ACC112 (cell line): Measurements from ENCODE around the gene TIGD1.

ENCODE experiments used
- H2AFZ ChIP-seq: fragments of 200-600 bp; sonication (generic); one replicate; pipeline ENCODE4 v1.6.0; 2017; ENCODE audit warnings: antibody characterized with exemption, low read length; ENCODE audit not compliant: unreplicated experiment
- H3K27ac ChIP-seq: fragments of 200-600 bp; sonication (generic); 2 replicates; pipeline ENCODE4 v1.5.1; 2014; ENCODE audit warnings: low read depth, mild to moderate bottlenecking, antibody characterized with exemption, low read length, moderate library complexity
- H3K27me3 ChIP-seq: fragments of 200-600 bp; sonication (generic); 2 replicates; pipeline ENCODE4 v1.6.1; 2014; ENCODE audit warnings: mild to moderate bottlenecking, antibody characterized with exemption, low read length, moderate library complexity, mixed read lengths; ENCODE audit not compliant: insufficient read depth
- H3K36me3 ChIP-seq: fragments of 200-600 bp; sonication (generic); 2 replicates; pipeline ENCODE4 v1.6.1; 2016; ENCODE audit warnings: mild to moderate bottlenecking, antibody characterized with exemption, low read length, moderate library complexity, mixed read lengths; ENCODE audit not compliant: insufficient read depth
- H3K4me1 ChIP-seq: fragments of 200-600 bp; sonication (generic); one replicate; pipeline ENCODE4 v1.6.1; 2016; ENCODE audit warnings: low read length, mixed read lengths; ENCODE audit not compliant: insufficient read depth, unreplicated experiment, control insufficient read depth
- H3K4me3 ChIP-seq: fragments of 200-600 bp; sonication (generic); 2 replicates; pipeline ENCODE4 v1.5.1; 2014; ENCODE audit warnings: mild to moderate bottlenecking, low read depth, low read length
- H3K79me2 ChIP-seq: fragments of 200-600 bp; sonication (generic); one replicate; pipeline ENCODE4 v1.6.0; 2016; ENCODE audit warnings: low read length; ENCODE audit not compliant: control insufficient read depth, unreplicated experiment, insufficient read depth

The TIGD1 gene

DNA sequence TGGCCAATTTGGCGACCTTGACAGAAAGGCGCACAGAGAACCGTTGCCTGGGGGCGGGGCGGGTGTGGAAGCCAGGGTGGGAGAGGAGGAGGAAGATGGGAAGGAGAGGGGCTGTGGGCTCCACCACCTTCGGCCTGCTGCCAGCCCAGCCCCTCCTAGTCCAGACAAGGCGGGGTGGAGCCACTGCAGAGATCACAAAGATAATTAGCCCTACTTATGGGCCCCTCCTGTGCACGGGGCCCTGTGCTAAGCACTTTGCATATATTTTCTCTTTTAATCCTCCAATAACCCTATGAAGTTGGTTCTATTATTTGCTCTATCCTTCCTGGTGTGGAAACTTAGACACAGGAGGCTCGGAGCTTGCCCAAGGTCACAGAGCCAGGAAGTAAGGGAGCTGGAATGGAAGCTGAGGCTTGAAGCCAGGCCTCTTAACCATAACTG lies 49.0 kb downstream of the TIGD1 start:
- Histone ChIP-seq H3K4me3 (no peak overlapping the region), H3K36me3 (no peaks in the 10 kb centered on the region), H2AFZ (no peak overlapping the region), H3K4me1 (peaks cover 2% of the 10 kb centered on the region), H3K79me2 (no peaks in the 10 kb centered on the region), H3K27ac (no peak overlapping the region), H3K27me3 (peaks cover 64% of the 10 kb centered on the region)

DNA sequence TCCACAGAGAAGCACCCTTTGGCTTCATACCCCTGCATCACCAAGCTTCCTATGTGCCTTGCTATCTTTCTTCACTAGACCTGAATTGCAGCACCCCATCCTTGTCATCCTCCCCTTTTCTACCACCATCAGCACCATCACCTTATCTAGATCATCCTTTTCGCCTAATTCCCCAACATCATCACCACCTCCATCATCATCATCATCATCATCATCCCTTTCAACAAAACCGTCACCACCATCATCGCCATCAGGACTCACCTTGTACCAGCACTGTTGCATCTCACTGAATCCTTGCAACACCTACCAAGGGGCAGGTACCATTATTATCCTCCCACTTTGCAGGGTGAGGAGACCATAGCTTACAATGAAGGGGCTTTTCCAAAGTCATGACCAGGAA lies 51.9 kb downstream of the TIGD1 start:
- Histone ChIP-seq H3K4me3 (no peak overlapping the region), H3K27ac (no peak overlapping the region), H3K27me3 (peaks cover 38% of the 10 kb centered on the region), H3K79me2 (no peaks in the 10 kb centered on the region), H2AFZ (no peak overlapping the region), H3K4me1 (peaks cover 2% of the 10 kb centered on the region), H3K36me3 (no peaks in the 10 kb centered on the region)
